Activated CD4-positive, alpha-beta T cell treated with anti-CD3 and anti-CD28 coated beads, Interleukin-10, Interleukin-2, amounts not matched to agents 100 ng/mL and 50 ng/mL, durations not matched to agents 16 hours and 8 hours (primary cell): ENCODE data around the gene ADGRA3.

Experiments
- DNase-seq: peaks from one replicate; pipeline ENCODE4 v3.0.0-alpha.2; 2020

ADGRA3 gene

GRCh38 chr4:22515888-22516541 is at the start of gene ADGRA3:
TSS of gene ADGRA3 (minus strand) at chr4:22516066. CDS start at chr4:22515784, 282 bp downstream.
- DNase-seq: peak; percentile 57

GRCh38 chr4:22556495-22556894 is 40.6 kb upstream of the ADGRA3 start:
- no peak for DNase-seq

- no peak for DNase-seq
Measured at GRCh38 chr4:22554670-22555069, 38.8 kb upstream of the ADGRA3 start.

- no peak for DNase-seq
Measured at GRCh38 chr4:22553560-22553959, 37.7 kb upstream of the ADGRA3 start.

- DNase-seq: no peak
Measured at GRCh38 chr4:22552812-22553211, 36.9 kb upstream of the ADGRA3 start.

- no peak for DNase-seq
Measured at GRCh38 chr4:22551550-22551949, 35.7 kb upstream of the ADGRA3 start.

GRCh38 chr4:22546299-22546698 is 30.4 kb upstream of the ADGRA3 start:
- no peak for DNase-seq

- no peak for DNase-seq
Measured at GRCh38 chr4:22539251-22539650, 23.4 kb upstream of the ADGRA3 start.

- DNase-seq: no peak
Measured at GRCh38 chr4:22537864-22538263, 22.0 kb upstream of the ADGRA3 start.

GRCh38 chr4:22534374-22534773 is 18.5 kb upstream of the ADGRA3 start:
- no peak for DNase-seq

GRCh38 chr4:22532896-22533295 is 17.0 kb upstream of the ADGRA3 start:
- DNase-seq: no peak

GRCh38 chr4:22532117-22532516 is 16.3 kb upstream of the ADGRA3 start:
- no peak for DNase-seq

- DNase-seq: no peak
Measured at GRCh38 chr4:22531311-22532019, 15.6 kb upstream of the ADGRA3 start.

GRCh38 chr4:22524895-22525294 is 9.0 kb upstream of the ADGRA3 start:
- DNase-seq: no peak

- no peak for DNase-seq
Measured at GRCh38 chr4:22522706-22523501, 7.0 kb upstream of the ADGRA3 start.

- no peak for DNase-seq
Measured at GRCh38 chr4:22522206-22522605, 6.3 kb upstream of the ADGRA3 start.

GRCh38 chr4:22521240-22521639 is 5.4 kb upstream of the ADGRA3 start:
- DNase-seq: no peak

GRCh38 chr4:22515145-22515887 is 550 bp downstream of the ADGRA3 start:
- DNase-seq: peak; percentile 34

GRCh38 chr4:22514481-22514880 is 1.4 kb downstream of the ADGRA3 start:
- DNase-seq: no peak

GRCh38 chr4:22514001-22514400 is 1.9 kb downstream of the ADGRA3 start:
- no peak for DNase-seq

- no peak for DNase-seq
Measured at GRCh38 chr4:22512306-22512705, 3.6 kb downstream of the ADGRA3 start.

GRCh38 chr4:22510750-22511149 is 5.1 kb downstream of the ADGRA3 start:
- DNase-seq: no peak

- no peak for DNase-seq
Measured at GRCh38 chr4:22508376-22508775, 7.5 kb downstream of the ADGRA3 start.
